Liver (tissue), 9 donors: ENCODE measurements around the gene POFUT1. TPM values are rescaled to one million over a fixed set of nuclear protein-coding genes. Genes with fewer than 3 reads are reported as not detected.

ENCODE experiments used
- DNase-seq: peaks from one replicate; pipeline ENCODE4 v3.0.0-alpha.2; 2017; ENCODE audit warnings: low spot score
- H3K27ac ChIP-seq, 2 donors: one replicate each; pipeline ENCODE4 v1.7.0; 2013; ENCODE audit warnings: inconsistent platforms in 2 of 2, low read length in 2 of 2, control low read depth in 1 of 2, low read depth in 1 of 2, mild to moderate bottlenecking in 1 of 2
- H3K27me3 ChIP-seq, 4 donors: one replicate each; pipeline versions ENCODE4 v1.6.1 to v1.7.0; 2013; ENCODE audit warnings: low read length in 3 of 4, inconsistent platforms in 1 of 4, mild to moderate bottlenecking in 1 of 4, moderate library complexity in 1 of 4; ENCODE audit not compliant: control insufficient read depth in 4 of 4, insufficient read depth in 4 of 4
- H3K36me3 ChIP-seq, 4 donors: one replicate each; pipeline versions ENCODE4 v1.6.1 to v1.7.0; 2013; ENCODE audit warnings: low read length in 3 of 4, mild to moderate bottlenecking in 3 of 4, low read depth in 1 of 4, moderate library complexity in 1 of 4; ENCODE audit not compliant: control insufficient read depth in 4 of 4, insufficient read depth in 3 of 4
- H3K4me1 ChIP-seq, 4 donors: one replicate each; pipeline versions ENCODE4 v1.6.1 to v1.7.0; 2013; ENCODE audit warnings: low read length in 3 of 4, mild to moderate bottlenecking in 3 of 4, moderate library complexity in 1 of 4; ENCODE audit not compliant: control insufficient read depth in 4 of 4, insufficient read depth in 4 of 4
- H3K4me3 ChIP-seq, 3 donors: one replicate each; pipeline versions ENCODE4 v1.6.1 to v1.7.0; 2013; ENCODE audit warnings: low read length in 3 of 3, control low read depth in 1 of 3, low read depth in 1 of 3, mild to moderate bottlenecking in 1 of 3
- H3K9ac ChIP-seq, 2 donors: one replicate each; pipeline ENCODE4 v1.7.0; 2013; ENCODE audit warnings: low read length in 2 of 2, mild to moderate bottlenecking in 2 of 2, moderate library complexity in 2 of 2, control low read depth in 1 of 2, low read depth in 1 of 2
- H3K9me3 ChIP-seq, 4 donors: one replicate each; pipeline versions ENCODE4 v1.6.1 to v1.7.0; 2013; ENCODE audit warnings: low read length in 3 of 4; ENCODE audit not compliant: control insufficient read depth in 4 of 4
- EGR1 ChIP-seq, 2 donors: IDR thresholded peaks; 2 replicates each; pipeline ENCODE4 v1.6.1; 2016 to 2018; ENCODE audit warnings: antibody characterized with exemption in 2 of 2, low read depth in 2 of 2
- FOXA1 ChIP-seq: IDR thresholded peaks from 2 replicates; pipeline ENCODE4 v1.6.1; 2016; ENCODE audit warnings: antibody characterized with exemption
- FOXA2 ChIP-seq: IDR thresholded peaks from 2 replicates; pipeline ENCODE4 v1.6.1; 2016; ENCODE audit warnings: antibody characterized with exemption
- GABPA ChIP-seq, 2 donors: IDR thresholded peaks in 1 of 2; conservative IDR thresholded peaks in 1 of 2; 2 replicates each; pipeline ENCODE4 v1.6.1; 2016; ENCODE audit warnings: antibody characterized with exemption in 2 of 2, mild to moderate bottlenecking in 1 of 2, moderate library complexity in 1 of 2
- HNF4A ChIP-seq, 2 donors: conservative IDR thresholded peaks; 2 replicates each; pipeline ENCODE4 v1.6.1; 2016; ENCODE audit warnings: antibody characterized with exemption in 2 of 2, mild to moderate bottlenecking in 2 of 2
- HNF4G ChIP-seq: IDR thresholded peaks from 2 replicates; pipeline ENCODE4 v1.6.1; 2016; ENCODE audit warnings: antibody characterized with exemption
- JUND ChIP-seq, 2 donors: IDR thresholded peaks; 2 replicates each; pipeline ENCODE4 v1.6.1; 2016; ENCODE audit warnings: antibody characterized with exemption in 2 of 2
- NR2F2 ChIP-seq: IDR thresholded peaks from 2 replicates; pipeline ENCODE4 v1.6.1; 2016; ENCODE audit warnings: antibody characterized with exemption
- RAD21 ChIP-seq, 2 donors: IDR thresholded peaks; 2 replicates each; pipeline ENCODE4 v1.6.1; 2016; ENCODE audit warnings: antibody characterized with exemption in 2 of 2, mild to moderate bottlenecking in 2 of 2
- RXRA ChIP-seq, 2 donors: IDR thresholded peaks; 2 replicates each; pipeline ENCODE4 v1.6.1; 2017 to 2018; ENCODE audit warnings: antibody characterized with exemption in 2 of 2, mild to moderate bottlenecking in 1 of 2
- SP1 ChIP-seq: IDR thresholded peaks from 2 replicates; pipeline ENCODE4 v1.6.1; 2018; ENCODE audit warnings: antibody characterized with exemption, mild to moderate bottlenecking
- TAF1 ChIP-seq: conservative IDR thresholded peaks from 2 replicates; pipeline ENCODE4 v1.6.1; 2016; ENCODE audit warnings: antibody characterized with exemption, mild to moderate bottlenecking
- YY1 ChIP-seq: IDR thresholded peaks from 2 replicates; pipeline ENCODE4 v1.6.1; 2016; ENCODE audit warnings: antibody characterized with exemption, mild to moderate bottlenecking
- WGBS: extraction: QIAGEN DNeasy Blood & Tissue Kit; methylation state at CpG from one replicate; pipeline ENCODE4 v1.1.7; 2013; 5-methylcytosine and 5-hydroxymethylcytosine counted together
- polyA plus RNA-seq, 2 donors: library from polyadenylated mRNA; stranded (reverse) in 1 of 2; unstranded in 1 of 2; fragments of 200-250 nt in 1 of 2; fragments of >200 nt in 1 of 2; fragmentation: Nextera tagmentation in 1 of 2; extraction: Ambion mirVana in 1 of 2; gene quantifications; one replicate each; pipeline versions ENCODE4 v1.2.1 to v1.2.3, GENCODE V29; 2013 to 2015
- total RNA-seq, 2 donors: library from RNA; depleted of rRNA; stranded (reverse); fragments of >200 nt; gene quantifications; one replicate each; pipeline ENCODE4 v1.2.3, GENCODE V29; 2014
- TF ChIP-seq, protein P1 (sequence below): IDR thresholded peaks from 2 replicates; pipeline ENCODE4 v1.6.1; 2016; ENCODE audit warnings: antibody characterized with exemption, mild to moderate bottlenecking
- TF ChIP-seq, protein P2 (sequence below): IDR thresholded peaks from 2 replicates; pipeline ENCODE4 v1.6.1; 2016; ENCODE audit warnings: antibody characterized with exemption
- TF ChIP-seq, protein P3 (sequence below): fragments of 150-350 bp; IDR thresholded peaks from 2 replicates; pipeline ENCODE4 v1.5.1; 2017; ENCODE audit warnings: improper control_type of control experiment, low read depth, low read length; ENCODE audit not compliant: missing input control
- TF ChIP-seq, protein P4 (sequence below): IDR thresholded peaks from 2 replicates; pipeline ENCODE4 v1.6.1; 2016; ENCODE audit warnings: antibody characterized with exemption
- donor health status: healthy.
- donor health status: healthy.
- donor health status: healthy.
- donor health status: healthy.
- donor health status: healthy.

POFUT1 gene
- total and polyA plus RNA-seq, 4 donors, result 14.6 to 43.3 (median 24.8) TPM

DNA sequence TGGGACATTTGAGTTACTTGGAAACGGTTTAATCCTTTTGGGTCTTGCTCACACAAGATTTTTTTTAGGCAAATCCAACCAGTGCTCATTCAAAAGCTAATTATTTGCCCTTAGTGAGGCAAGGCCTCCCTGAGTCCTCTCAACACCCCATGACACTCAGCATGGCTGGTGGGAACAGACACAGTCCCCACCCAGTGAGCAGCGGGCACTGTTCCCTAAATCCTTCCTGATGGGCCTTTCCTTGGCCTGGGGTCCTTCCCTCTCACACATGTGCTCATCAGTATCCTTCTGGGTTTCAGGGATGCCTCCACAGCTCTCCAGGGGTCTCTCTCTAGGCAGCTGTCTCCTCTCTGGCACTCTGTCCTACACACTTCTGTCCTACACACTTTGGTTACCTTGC, 28.2 kb upstream of the POFUT1 start:
- Histone ChIP-seq H3K9ac (no peak overlapping the region), H3K27me3 (no peaks in the 10 kb centered on the region), H3K36me3 (no peaks in the 10 kb centered on the region), H3K27ac (no peak overlapping the region), H3K4me3 (no peak overlapping the region), H3K4me1 (no peaks in the 10 kb centered on the region), H3K9me3 (no peaks in the 10 kb centered on the region)
- 98% methylated on average over 2 of the region's 2 CpGs for WGBS
- TF ChIP-seq, protein P1, sequence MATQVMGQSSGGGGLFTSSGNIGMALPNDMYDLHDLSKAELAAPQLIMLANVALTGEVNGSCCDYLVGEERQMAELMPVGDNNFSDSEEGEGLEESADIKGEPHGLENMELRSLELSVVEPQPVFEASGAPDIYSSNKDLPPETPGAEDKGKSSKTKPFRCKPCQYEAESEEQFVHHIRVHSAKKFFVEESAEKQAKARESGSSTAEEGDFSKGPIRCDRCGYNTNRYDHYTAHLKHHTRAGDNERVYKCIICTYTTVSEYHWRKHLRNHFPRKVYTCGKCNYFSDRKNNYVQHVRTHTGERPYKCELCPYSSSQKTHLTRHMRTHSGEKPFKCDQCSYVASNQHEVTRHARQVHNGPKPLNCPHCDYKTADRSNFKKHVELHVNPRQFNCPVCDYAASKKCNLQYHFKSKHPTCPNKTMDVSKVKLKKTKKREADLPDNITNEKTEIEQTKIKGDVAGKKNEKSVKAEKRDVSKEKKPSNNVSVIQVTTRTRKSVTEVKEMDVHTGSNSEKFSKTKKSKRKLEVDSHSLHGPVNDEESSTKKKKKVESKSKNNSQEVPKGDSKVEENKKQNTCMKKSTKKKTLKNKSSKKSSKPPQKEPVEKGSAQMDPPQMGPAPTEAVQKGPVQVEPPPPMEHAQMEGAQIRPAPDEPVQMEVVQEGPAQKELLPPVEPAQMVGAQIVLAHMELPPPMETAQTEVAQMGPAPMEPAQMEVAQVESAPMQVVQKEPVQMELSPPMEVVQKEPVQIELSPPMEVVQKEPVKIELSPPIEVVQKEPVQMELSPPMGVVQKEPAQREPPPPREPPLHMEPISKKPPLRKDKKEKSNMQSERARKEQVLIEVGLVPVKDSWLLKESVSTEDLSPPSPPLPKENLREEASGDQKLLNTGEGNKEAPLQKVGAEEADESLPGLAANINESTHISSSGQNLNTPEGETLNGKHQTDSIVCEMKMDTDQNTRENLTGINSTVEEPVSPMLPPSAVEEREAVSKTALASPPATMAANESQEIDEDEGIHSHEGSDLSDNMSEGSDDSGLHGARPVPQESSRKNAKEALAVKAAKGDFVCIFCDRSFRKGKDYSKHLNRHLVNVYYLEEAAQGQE, result no peak
- TF ChIP-seq, protein P2, sequence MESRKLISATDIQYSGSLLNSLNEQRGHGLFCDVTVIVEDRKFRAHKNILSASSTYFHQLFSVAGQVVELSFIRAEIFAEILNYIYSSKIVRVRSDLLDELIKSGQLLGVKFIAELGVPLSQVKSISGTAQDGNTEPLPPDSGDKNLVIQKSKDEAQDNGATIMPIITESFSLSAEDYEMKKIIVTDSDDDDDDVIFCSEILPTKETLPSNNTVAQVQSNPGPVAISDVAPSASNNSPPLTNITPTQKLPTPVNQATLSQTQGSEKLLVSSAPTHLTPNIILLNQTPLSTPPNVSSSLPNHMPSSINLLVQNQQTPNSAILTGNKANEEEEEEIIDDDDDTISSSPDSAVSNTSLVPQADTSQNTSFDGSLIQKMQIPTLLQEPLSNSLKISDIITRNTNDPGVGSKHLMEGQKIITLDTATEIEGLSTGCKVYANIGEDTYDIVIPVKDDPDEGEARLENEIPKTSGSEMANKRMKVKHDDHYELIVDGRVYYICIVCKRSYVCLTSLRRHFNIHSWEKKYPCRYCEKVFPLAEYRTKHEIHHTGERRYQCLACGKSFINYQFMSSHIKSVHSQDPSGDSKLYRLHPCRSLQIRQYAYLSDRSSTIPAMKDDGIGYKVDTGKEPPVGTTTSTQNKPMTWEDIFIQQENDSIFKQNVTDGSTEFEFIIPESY, result no peak
- no peak for TF ChIP-seq HNF4G
- TF ChIP-seq SP1, result no peak
- no peak for TF ChIP-seq GABPA (IDR thresholded peaks at IDR 0.05 in 1 of 2, conservative IDR thresholded peaks at IDR 0.05 in 1 of 2)
- no peak for TF ChIP-seq HNF4A (conservative IDR thresholded peaks at IDR 0.05)
- no peak for TF ChIP-seq NR2F2
- TF ChIP-seq RXRA (IDR thresholded peaks at IDR 0.05), result no peak
- no peak for TF ChIP-seq YY1
- no peak for TF ChIP-seq FOXA1
- TF ChIP-seq, protein P3, sequence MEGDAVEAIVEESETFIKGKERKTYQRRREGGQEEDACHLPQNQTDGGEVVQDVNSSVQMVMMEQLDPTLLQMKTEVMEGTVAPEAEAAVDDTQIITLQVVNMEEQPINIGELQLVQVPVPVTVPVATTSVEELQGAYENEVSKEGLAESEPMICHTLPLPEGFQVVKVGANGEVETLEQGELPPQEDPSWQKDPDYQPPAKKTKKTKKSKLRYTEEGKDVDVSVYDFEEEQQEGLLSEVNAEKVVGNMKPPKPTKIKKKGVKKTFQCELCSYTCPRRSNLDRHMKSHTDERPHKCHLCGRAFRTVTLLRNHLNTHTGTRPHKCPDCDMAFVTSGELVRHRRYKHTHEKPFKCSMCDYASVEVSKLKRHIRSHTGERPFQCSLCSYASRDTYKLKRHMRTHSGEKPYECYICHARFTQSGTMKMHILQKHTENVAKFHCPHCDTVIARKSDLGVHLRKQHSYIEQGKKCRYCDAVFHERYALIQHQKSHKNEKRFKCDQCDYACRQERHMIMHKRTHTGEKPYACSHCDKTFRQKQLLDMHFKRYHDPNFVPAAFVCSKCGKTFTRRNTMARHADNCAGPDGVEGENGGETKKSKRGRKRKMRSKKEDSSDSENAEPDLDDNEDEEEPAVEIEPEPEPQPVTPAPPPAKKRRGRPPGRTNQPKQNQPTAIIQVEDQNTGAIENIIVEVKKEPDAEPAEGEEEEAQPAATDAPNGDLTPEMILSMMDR, result no peak
- TF ChIP-seq, protein P4, sequence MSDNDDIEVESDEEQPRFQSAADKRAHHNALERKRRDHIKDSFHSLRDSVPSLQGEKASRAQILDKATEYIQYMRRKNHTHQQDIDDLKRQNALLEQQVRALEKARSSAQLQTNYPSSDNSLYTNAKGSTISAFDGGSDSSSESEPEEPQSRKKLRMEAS, result no peak
- TF ChIP-seq EGR1 (IDR thresholded peaks at IDR 0.05; ENCODE audit: low read depth in 2 of 2), result no peak
- no peak for TF ChIP-seq TAF1
- TF ChIP-seq RAD21 (IDR thresholded peaks at IDR 0.05), result no peak
- no peak for DNase-seq

DNA sequence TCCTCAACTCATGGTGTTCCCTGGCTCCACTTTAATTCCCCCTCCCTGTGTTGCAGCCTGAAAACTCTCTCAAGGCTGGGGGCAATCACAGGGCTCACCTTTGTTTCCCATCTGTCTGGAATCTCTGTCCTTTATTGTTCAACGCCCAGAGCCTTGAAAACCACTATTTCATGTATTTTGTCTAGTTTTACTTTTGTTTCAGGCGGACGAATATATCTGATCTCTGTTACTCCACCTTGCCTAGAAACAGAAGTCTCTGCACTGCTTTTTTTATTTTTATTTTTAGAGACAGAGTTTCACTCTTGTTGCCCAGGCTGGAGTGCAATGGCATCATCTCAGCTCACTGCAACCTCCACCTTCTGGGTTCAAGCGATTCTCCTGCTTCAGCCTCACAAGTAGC, 27.7 kb upstream of the POFUT1 start:
- Histone ChIP-seq H3K36me3 (no peaks in the 10 kb centered on the region), H3K9ac (no peak overlapping the region), H3K4me1 (no peaks in the 10 kb centered on the region), H3K27me3 (no peaks in the 10 kb centered on the region), H3K4me3 (no peak overlapping the region), H3K27ac (no peak overlapping the region), H3K9me3 (no peaks in the 10 kb centered on the region)
- no peak for TF ChIP-seq RAD21 (IDR thresholded peaks at IDR 0.05)
- TF ChIP-seq, protein P4, result no peak
- TF ChIP-seq, protein P2, result no peak
- TF ChIP-seq HNF4A (conservative IDR thresholded peaks at IDR 0.05), result no peak
- TF ChIP-seq FOXA2, result no peak
- no peak for TF ChIP-seq YY1
- TF ChIP-seq, protein P1, result no peak
- TF ChIP-seq EGR1 (IDR thresholded peaks at IDR 0.05; ENCODE audit: low read depth in 2 of 2), result no peak
- TF ChIP-seq JUND (IDR thresholded peaks at IDR 0.05), result no peak
- TF ChIP-seq NR2F2, result no peak
- DNase-seq, result no peak
- WGBS, result 92% methylated on average over 4 of the region's 4 CpGs
